ES-I3 (cell line): ENCODE data around the gene ZNF670.
"Not testable (repeated sequence)": the region's sequence is repeated elsewhere in the genome, so short reads cannot be mapped to it uniquely, and the experiment has no call there.

Experiments used
- H3K36me3 ChIP-seq: 2 replicates; pipeline ENCODE4 v1.6.1; 2013; ENCODE audit warnings: mild to moderate bottlenecking, low read length, control low read depth, moderate library complexity; ENCODE audit not compliant: insufficient read depth
- H3K4me1 ChIP-seq: 2 replicates; pipeline ENCODE4 v1.6.1; 2013; ENCODE audit warnings: mild to moderate bottlenecking, control low read depth, low read length; ENCODE audit not compliant: insufficient read depth
- H3K9ac ChIP-seq: 2 replicates; pipeline ENCODE4 v1.6.1; 2013; ENCODE audit warnings: low read depth, mild to moderate bottlenecking, low read length, moderate library complexity
- H3K9me3 ChIP-seq: 2 replicates; pipeline ENCODE4 v1.6.1; 2013; ENCODE audit warnings: mild to moderate bottlenecking, low read length, moderate library complexity; ENCODE audit not compliant: control insufficient read depth, insufficient read depth

The ZNF670 gene

GRCh38 chr1:247047260-247047659 lies 31.4 kb downstream of the ZNF670 start:
- Histone ChIP-seq H3K36me3 (no peaks in the 10 kb centered on the region), H3K4me1 (no peaks in the 10 kb centered on the region), H3K9me3 (peaks cover 65% of the 10 kb centered on the region), H3K9ac (no peak overlapping the region)

- H3K9me3 ChIP-seq: peaks cover 51% of the 10 kb centered on the region
- H3K36me3 ChIP-seq: peaks cover 2% of the 10 kb centered on the region; the same call in 1 of the 2 replicates
- H3K4me1 ChIP-seq: no peaks in the 10 kb centered on the region
- H3K9ac ChIP-seq: no peak overlapping the region
These were observed 35.2 kb downstream of the ZNF670 start for GRCh38 chr1:247043406-247043805.

- Histone ChIP-seq H3K9me3 (peaks cover 47% of the 10 kb centered on the region), H3K36me3 (peaks cover 19% of the 10 kb centered on the region; the same call in 1 of the 2 replicates), H3K4me1 (no peaks in the 10 kb centered on the region), H3K9ac (no peak overlapping the region)
These were observed 40.9 kb downstream of the ZNF670 start for GRCh38 chr1:247037511-247038320.

GRCh38 chr1:247032306-247032705 lies 46.3 kb downstream of the ZNF670 start:
- not testable (repeated sequence) for H3K9ac ChIP-seq, H3K36me3 ChIP-seq, H3K4me1 ChIP-seq
- peaks cover 37% of the 10 kb centered on the region for H3K9me3 ChIP-seq
